ENCODE measurements around the gene NUDT21. TPM values are rescaled to one million over a fixed set of nuclear protein-coding genes. Genes with fewer than 3 reads are reported as not detected.
"Not testable (repeated sequence)": the region's sequence is repeated elsewhere in the genome, so short reads cannot be mapped to it uniquely, and the experiment has no call there.

The NUDT21 gene
- total RNA-seq, 4 donors from 2014 or later: 43.0 to 72.6 (median 55.6) TPM

GRCh38 chr16:56405977-56406672, 45.0 kb downstream of the NUDT21 start:
- TF ChIP-seq POLR2A (IDR thresholded peaks at IDR 0.05): no peak
- TF ChIP-seq CTCF (IDR thresholded peaks at IDR 0.05): no peak
- no peak for TF ChIP-seq POLR2AphosphoS5 (IDR thresholded peaks at IDR 0.05)
- no peak for TF ChIP-seq EP300 (IDR thresholded peaks at IDR 0.05)
- no peaks in the 10 kb centered on the region for H3K4me1 ChIP-seq

GRCh38 chr16:56401482-56401881, 49.6 kb downstream of the NUDT21 start:
- TF ChIP-seq POLR2AphosphoS5 (IDR thresholded peaks at IDR 0.05) (no peak), CTCF (IDR thresholded peaks at IDR 0.05) (no peak), EP300 (IDR thresholded peaks at IDR 0.05) (no peak), POLR2A (IDR thresholded peaks at IDR 0.05) (no peak)
- no peaks in the 10 kb centered on the region for H3K4me1 ChIP-seq
- ATAC-seq: no peak
- H3K9me3 ChIP-seq: no peaks in the 10 kb centered on the region
- no peak overlapping the region for H3K4me3 ChIP-seq
- 60 to 85% methylated on average over 1 to 5 of the region's 5 CpGs for WGBS, 2 donors (ENCODE audit: low coverage in 1 of 2)
- peaks cover 9 to 82% of the 10 kb centered on the region in 2 donors for H3K36me3 ChIP-seq
- no peak overlapping the region for H3K27ac ChIP-seq
- no peaks in the 10 kb centered on the region for H3K27me3 ChIP-seq

More at GRCh38 chr16:56405977-56406672, 45.0 kb downstream of the NUDT21 start:
- H3K27me3 ChIP-seq: no peaks in the 10 kb centered on the region
- ATAC-seq: no peak
- H3K4me3 ChIP-seq: no peak overlapping the region
- WGBS, 2 donors (ENCODE audit: low coverage in 1 of 2): 50 to 77% methylated on average over 2 to 4 of the region's 4 CpGs
- H3K9me3 ChIP-seq: no peaks in the 10 kb centered on the region
- H3K27ac ChIP-seq: no peak overlapping the region
- H3K36me3 ChIP-seq: peaks cover 17 to 87% of the 10 kb centered on the region in 2 donors

- H3K27me3 ChIP-seq: no peaks in the 10 kb centered on the region
- 70 to 77% methylated on average over 4 to 5 of the region's 5 CpGs for WGBS, 2 donors (ENCODE audit: low coverage in 1 of 2)
- no peaks in the 10 kb centered on the region for H3K9me3 ChIP-seq
- H3K4me3 ChIP-seq: no peak overlapping the region
- TF ChIP-seq EP300 (IDR thresholded peaks at IDR 0.05): no peak
- no peak for TF ChIP-seq POLR2AphosphoS5 (IDR thresholded peaks at IDR 0.05)
- no peak for TF ChIP-seq POLR2A (IDR thresholded peaks at IDR 0.05)
- no peak for TF ChIP-seq CTCF (IDR thresholded peaks at IDR 0.05)
- no peaks in the 10 kb centered on the region for H3K4me1 ChIP-seq
- ATAC-seq: no peak
- H3K27ac ChIP-seq: no peak overlapping the region
- peaks cover 9 to 80% of the 10 kb centered on the region in 2 donors for H3K36me3 ChIP-seq
Measured at GRCh38 chr16:56400458-56400857, 50.7 kb downstream of the NUDT21 start.

GRCh38 chr16:56399486-56399885, 51.6 kb downstream of the NUDT21 start:
- WGBS, 2 donors (ENCODE audit: low coverage in 1 of 2): 84 to 93% methylated on average over 2 of the region's 2 CpGs
- Histone ChIP-seq H3K36me3 (peaks cover 6 to 70% of the 10 kb centered on the region in 2 donors), H3K27me3 (no peaks in the 10 kb centered on the region), H3K4me1 (no peaks in the 10 kb centered on the region), H3K27ac (no peak overlapping the region), H3K4me3 (no peak overlapping the region), H3K9me3 (no peaks in the 10 kb centered on the region)
- TF ChIP-seq CTCF (IDR thresholded peaks at IDR 0.05) (no peak), POLR2A (IDR thresholded peaks at IDR 0.05) (no peak), POLR2AphosphoS5 (IDR thresholded peaks at IDR 0.05) (no peak), EP300 (IDR thresholded peaks at IDR 0.05) (no peak)
- no peak for ATAC-seq

- no peaks in the 10 kb centered on the region for H3K9me3 ChIP-seq
- peaks cover 2 to 66% of the 10 kb centered on the region in 2 donors for H3K36me3 ChIP-seq
- no peak overlapping the region for H3K4me3 ChIP-seq
- H3K4me1 ChIP-seq: no peaks in the 10 kb centered on the region
- TF ChIP-seq POLR2AphosphoS5 (IDR thresholded peaks at IDR 0.05) (no peak), EP300 (IDR thresholded peaks at IDR 0.05) (no peak), POLR2A (IDR thresholded peaks at IDR 0.05) (no peak), CTCF (IDR thresholded peaks at IDR 0.05) (no peak)
- H3K27me3 ChIP-seq: no peaks in the 10 kb centered on the region
- WGBS, 2 donors (ENCODE audit: low coverage in 1 of 2): 62 to 70% methylated on average over 2 of the region's 2 CpGs
- no peak for ATAC-seq
- H3K27ac ChIP-seq: no peak overlapping the region
Measured at GRCh38 chr16:56399047-56399446, 52.1 kb downstream of the NUDT21 start.

GRCh38 chr16:56396724-56397123, 54.4 kb downstream of the NUDT21 start:
- H3K4me3 ChIP-seq, ATAC-seq, H3K9me3 ChIP-seq, H3K27ac ChIP-seq, H3K4me1 ChIP-seq, H3K27me3 ChIP-seq: not testable (repeated sequence)
- WGBS, 2 donors (ENCODE audit: low coverage in 1 of 2): 100% methylated on average over 1 to 3 of the region's 3 CpGs
- H3K36me3 ChIP-seq: peaks cover 0 to 59% of the 10 kb centered on the region in 2 donors
